Measurements from ENCODE around the gene DOCK9.

The DOCK9 gene

DNA sequence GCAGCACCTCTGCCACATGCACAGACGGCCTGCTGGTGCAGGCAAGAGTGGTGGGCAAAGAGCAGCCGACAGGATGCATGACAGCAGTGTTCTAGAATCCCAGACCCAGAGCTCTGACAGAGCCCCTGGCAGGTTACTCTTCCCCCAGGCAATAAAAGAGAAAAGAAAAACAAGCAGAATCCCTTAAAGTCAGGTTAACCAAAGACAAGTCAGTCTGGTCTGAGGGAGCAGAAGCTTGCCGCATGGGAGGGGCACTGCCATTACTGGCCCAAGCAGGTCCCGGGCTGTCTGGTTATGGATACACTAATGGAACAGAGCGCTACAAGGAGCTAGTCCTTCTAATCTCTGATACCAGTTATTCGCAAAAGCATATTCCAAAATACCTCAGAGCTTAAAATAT lies 36.1 kb upstream of the DOCK9 start:
- Histone ChIP-seq H2AFZ (ENCODE audit: low read length) (no peak overlapping the region), H3K27me3 (ENCODE audit: insufficient read depth, low read length) (no peaks in the 10 kb centered on the region), H3K79me2 (ENCODE audit: insufficient read depth, low read length) (no peaks in the 10 kb centered on the region), H3K4me1 (ENCODE audit: insufficient read depth, low read length, severe bottlenecking) (no peaks in the 10 kb centered on the region), H3K27ac (ENCODE audit: low read depth, low read length, poor library complexity, severe bottlenecking) (no peak overlapping the region), H3F3A (ENCODE audit: insufficient read depth, low read length) (no peaks in the 10 kb centered on the region), H4K20me1 (ENCODE audit: insufficient read depth, low read length) (no peaks in the 10 kb centered on the region), H3K9me3 (ENCODE audit: low read length) (no peaks in the 10 kb centered on the region), H3K36me3 (ENCODE audit: insufficient read depth, low read length) (no peaks in the 10 kb centered on the region), H3K4me2 (ENCODE audit: low read length) (no peak overlapping the region), H3K9ac (ENCODE audit: low read length) (no peak overlapping the region), H3K9me2 (ENCODE audit: low read depth, low read length) (no peaks in the 10 kb centered on the region), H3K4me3 (ENCODE audit: low read depth, low read length, poor library complexity, severe bottlenecking) (no peak overlapping the region)
- TF ChIP-seq, protein P1, sequence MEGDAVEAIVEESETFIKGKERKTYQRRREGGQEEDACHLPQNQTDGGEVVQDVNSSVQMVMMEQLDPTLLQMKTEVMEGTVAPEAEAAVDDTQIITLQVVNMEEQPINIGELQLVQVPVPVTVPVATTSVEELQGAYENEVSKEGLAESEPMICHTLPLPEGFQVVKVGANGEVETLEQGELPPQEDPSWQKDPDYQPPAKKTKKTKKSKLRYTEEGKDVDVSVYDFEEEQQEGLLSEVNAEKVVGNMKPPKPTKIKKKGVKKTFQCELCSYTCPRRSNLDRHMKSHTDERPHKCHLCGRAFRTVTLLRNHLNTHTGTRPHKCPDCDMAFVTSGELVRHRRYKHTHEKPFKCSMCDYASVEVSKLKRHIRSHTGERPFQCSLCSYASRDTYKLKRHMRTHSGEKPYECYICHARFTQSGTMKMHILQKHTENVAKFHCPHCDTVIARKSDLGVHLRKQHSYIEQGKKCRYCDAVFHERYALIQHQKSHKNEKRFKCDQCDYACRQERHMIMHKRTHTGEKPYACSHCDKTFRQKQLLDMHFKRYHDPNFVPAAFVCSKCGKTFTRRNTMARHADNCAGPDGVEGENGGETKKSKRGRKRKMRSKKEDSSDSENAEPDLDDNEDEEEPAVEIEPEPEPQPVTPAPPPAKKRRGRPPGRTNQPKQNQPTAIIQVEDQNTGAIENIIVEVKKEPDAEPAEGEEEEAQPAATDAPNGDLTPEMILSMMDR (IDR thresholded peaks at IDR 0.05; ENCODE audit: low read length), result no peak
- no peak for TF ChIP-seq EZH2 (IDR thresholded peaks at IDR 0.05; ENCODE audit: borderline replicate concordance, low read length)

DNA sequence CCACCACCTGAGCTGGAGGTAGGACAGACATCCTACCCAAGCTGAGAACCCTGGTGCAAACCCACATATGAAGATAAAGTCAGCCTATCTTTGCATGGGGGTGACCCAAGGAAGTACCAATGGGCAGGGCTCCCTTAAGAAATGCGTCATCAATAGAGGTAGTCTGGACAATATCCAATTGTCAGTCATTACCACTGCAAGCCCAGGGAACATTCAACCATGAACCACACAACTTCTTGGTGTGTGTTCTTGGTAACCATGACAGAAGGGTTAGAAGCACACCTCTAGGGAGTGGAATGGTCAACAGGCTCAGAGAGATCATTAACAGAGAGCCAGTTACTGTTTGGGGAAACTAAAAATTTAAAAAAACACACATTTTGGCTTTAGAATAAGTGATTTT lies 34.7 kb upstream of the DOCK9 start:
- no peak for TF ChIP-seq EZH2 (IDR thresholded peaks at IDR 0.05; ENCODE audit: borderline replicate concordance, low read length)
- TF ChIP-seq, protein P1 (IDR thresholded peaks at IDR 0.05; ENCODE audit: low read length), result no peak
- no peaks in the 10 kb centered on the region for H3K79me2 ChIP-seq (ENCODE audit: insufficient read depth, low read length)
- H3K4me3 ChIP-seq (ENCODE audit: low read depth, low read length, poor library complexity, severe bottlenecking), result no peak overlapping the region
- no peaks in the 10 kb centered on the region for H3K9me3 ChIP-seq (ENCODE audit: low read length)
- no peaks in the 10 kb centered on the region for H3K9me2 ChIP-seq (ENCODE audit: low read depth, low read length)
- no peak overlapping the region for H3K27ac ChIP-seq (ENCODE audit: low read depth, low read length, poor library complexity, severe bottlenecking)
- H3K36me3 ChIP-seq (ENCODE audit: insufficient read depth, low read length), result no peaks in the 10 kb centered on the region
- H3F3A ChIP-seq (ENCODE audit: insufficient read depth, low read length), result no peaks in the 10 kb centered on the region
- H3K9ac ChIP-seq (ENCODE audit: low read length), result no peak overlapping the region
- no peak overlapping the region for H3K4me2 ChIP-seq (ENCODE audit: low read length)
- no peaks in the 10 kb centered on the region for H3K4me1 ChIP-seq (ENCODE audit: insufficient read depth, low read length, severe bottlenecking)
- no peaks in the 10 kb centered on the region for H4K20me1 ChIP-seq (ENCODE audit: insufficient read depth, low read length)
- no peaks in the 10 kb centered on the region for H3K27me3 ChIP-seq (ENCODE audit: insufficient read depth, low read length)
- H2AFZ ChIP-seq (ENCODE audit: low read length), result no peak overlapping the region

DNA sequence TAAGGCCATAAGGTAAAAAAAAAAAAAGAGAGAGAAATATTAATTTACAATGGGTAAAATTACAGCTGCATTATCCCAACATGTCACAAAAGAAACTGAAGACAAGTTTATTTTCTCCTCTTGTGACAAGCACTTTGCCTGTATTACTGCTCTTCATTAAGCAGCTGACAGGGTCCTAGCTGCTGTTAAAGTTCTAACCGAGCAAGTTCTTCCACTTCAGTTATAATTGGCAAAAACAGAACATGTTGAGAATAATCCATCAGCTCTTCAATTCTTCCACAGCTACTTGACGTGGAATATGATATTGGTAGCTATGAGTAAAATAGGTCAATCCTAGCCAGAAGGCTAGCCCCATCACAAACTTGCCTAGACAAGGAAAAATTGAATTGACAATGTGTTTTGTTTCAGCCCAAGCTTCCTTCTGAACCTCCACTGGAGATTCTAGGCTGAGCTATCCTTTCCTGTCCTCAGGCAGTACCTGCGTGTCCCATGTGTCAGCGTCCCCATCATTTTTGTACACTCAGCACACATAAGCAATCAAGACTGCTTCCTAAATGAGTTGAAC lies 32.2 kb upstream of the DOCK9 start:
- H3F3A ChIP-seq (ENCODE audit: insufficient read depth, low read length), result no peaks in the 10 kb centered on the region
- H3K36me3 ChIP-seq (ENCODE audit: insufficient read depth, low read length), result no peaks in the 10 kb centered on the region
- H3K9me2 ChIP-seq (ENCODE audit: low read depth, low read length), result no peaks in the 10 kb centered on the region
- H3K4me3 ChIP-seq (ENCODE audit: low read depth, low read length, poor library complexity, severe bottlenecking), result no peak overlapping the region
- no peak overlapping the region for H3K27ac ChIP-seq (ENCODE audit: low read depth, low read length, poor library complexity, severe bottlenecking)
- no peaks in the 10 kb centered on the region for H3K4me1 ChIP-seq (ENCODE audit: insufficient read depth, low read length, severe bottlenecking)
- no peak overlapping the region for H3K9ac ChIP-seq (ENCODE audit: low read length)
- H2AFZ ChIP-seq (ENCODE audit: low read length), result no peak overlapping the region
- no peaks in the 10 kb centered on the region for H3K79me2 ChIP-seq (ENCODE audit: insufficient read depth, low read length)
- H3K9me3 ChIP-seq (ENCODE audit: low read length), result no peaks in the 10 kb centered on the region
- no peak overlapping the region for H3K4me2 ChIP-seq (ENCODE audit: low read length)
- no peak for TF ChIP-seq EZH2 (IDR thresholded peaks at IDR 0.05; ENCODE audit: borderline replicate concordance, low read length)
- TF ChIP-seq, protein P1 (IDR thresholded peaks at IDR 0.05; ENCODE audit: low read length), result no peak
- H3K27me3 ChIP-seq (ENCODE audit: insufficient read depth, low read length), result no peaks in the 10 kb centered on the region
- no peaks in the 10 kb centered on the region for H4K20me1 ChIP-seq (ENCODE audit: insufficient read depth, low read length)
